Measurements from ENCODE around the gene RDH16.

DNA sequence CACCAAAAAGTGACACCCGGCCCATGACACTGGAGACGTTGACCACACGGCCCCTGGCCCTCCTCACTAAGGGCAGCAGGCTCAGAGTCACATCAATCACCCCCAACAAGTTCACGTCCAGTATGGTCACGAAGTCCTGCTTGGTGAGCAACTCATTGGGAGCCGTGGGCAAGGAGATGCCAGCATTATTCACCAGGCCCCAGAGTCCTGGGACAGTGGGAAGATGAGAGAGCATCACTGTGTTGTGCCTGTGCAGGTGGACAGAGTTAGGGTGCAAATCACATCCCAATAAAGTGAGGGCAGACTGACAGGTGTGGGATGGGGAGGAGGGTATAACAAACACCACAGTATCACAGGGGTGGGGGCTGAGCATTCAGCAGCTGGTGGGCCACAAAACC lies 2.5 kb downstream of the RDH16 start:
- TF ChIP-seq, protein P1, sequence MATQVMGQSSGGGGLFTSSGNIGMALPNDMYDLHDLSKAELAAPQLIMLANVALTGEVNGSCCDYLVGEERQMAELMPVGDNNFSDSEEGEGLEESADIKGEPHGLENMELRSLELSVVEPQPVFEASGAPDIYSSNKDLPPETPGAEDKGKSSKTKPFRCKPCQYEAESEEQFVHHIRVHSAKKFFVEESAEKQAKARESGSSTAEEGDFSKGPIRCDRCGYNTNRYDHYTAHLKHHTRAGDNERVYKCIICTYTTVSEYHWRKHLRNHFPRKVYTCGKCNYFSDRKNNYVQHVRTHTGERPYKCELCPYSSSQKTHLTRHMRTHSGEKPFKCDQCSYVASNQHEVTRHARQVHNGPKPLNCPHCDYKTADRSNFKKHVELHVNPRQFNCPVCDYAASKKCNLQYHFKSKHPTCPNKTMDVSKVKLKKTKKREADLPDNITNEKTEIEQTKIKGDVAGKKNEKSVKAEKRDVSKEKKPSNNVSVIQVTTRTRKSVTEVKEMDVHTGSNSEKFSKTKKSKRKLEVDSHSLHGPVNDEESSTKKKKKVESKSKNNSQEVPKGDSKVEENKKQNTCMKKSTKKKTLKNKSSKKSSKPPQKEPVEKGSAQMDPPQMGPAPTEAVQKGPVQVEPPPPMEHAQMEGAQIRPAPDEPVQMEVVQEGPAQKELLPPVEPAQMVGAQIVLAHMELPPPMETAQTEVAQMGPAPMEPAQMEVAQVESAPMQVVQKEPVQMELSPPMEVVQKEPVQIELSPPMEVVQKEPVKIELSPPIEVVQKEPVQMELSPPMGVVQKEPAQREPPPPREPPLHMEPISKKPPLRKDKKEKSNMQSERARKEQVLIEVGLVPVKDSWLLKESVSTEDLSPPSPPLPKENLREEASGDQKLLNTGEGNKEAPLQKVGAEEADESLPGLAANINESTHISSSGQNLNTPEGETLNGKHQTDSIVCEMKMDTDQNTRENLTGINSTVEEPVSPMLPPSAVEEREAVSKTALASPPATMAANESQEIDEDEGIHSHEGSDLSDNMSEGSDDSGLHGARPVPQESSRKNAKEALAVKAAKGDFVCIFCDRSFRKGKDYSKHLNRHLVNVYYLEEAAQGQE (IDR thresholded peaks at IDR 0.05; ENCODE audit: insufficient read depth in 1 of 2, low read depth in 2 of 2, low read length in 1 of 2), result no peak
- TF ChIP-seq POLR2AphosphoS5 (IDR thresholded peaks at IDR 0.05; ENCODE audit: low read depth, low read length), result no peak
- TF ChIP-seq, protein P2, sequence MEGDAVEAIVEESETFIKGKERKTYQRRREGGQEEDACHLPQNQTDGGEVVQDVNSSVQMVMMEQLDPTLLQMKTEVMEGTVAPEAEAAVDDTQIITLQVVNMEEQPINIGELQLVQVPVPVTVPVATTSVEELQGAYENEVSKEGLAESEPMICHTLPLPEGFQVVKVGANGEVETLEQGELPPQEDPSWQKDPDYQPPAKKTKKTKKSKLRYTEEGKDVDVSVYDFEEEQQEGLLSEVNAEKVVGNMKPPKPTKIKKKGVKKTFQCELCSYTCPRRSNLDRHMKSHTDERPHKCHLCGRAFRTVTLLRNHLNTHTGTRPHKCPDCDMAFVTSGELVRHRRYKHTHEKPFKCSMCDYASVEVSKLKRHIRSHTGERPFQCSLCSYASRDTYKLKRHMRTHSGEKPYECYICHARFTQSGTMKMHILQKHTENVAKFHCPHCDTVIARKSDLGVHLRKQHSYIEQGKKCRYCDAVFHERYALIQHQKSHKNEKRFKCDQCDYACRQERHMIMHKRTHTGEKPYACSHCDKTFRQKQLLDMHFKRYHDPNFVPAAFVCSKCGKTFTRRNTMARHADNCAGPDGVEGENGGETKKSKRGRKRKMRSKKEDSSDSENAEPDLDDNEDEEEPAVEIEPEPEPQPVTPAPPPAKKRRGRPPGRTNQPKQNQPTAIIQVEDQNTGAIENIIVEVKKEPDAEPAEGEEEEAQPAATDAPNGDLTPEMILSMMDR (IDR thresholded peaks at IDR 0.05), result no peak
- TF ChIP-seq TCF7L2 (IDR thresholded peaks at IDR 0.05; ENCODE audit: low read depth, low read length), result no peak

All from Panc1 (cell line).